ENCODE results near the gene MTHFSD. TPM values are rescaled to one million over a fixed set of nuclear protein-coding genes. Genes with fewer than 3 reads are reported as not detected.
A peak's percentile ranks its signal among the peaks of the same experiment; 100 is the strongest.

MTHFSD gene
- total RNA-seq, 1 donor from 2014 or later = 12.5 TPM

GRCh38 chr16:86581458-86581857 lies 26.4 kb upstream of the MTHFSD start:
- Histone ChIP-seq H3K27me3 (ENCODE audit: control insufficient read depth in 3 of 3, insufficient read depth in 3 of 3, low read length in 3 of 3) (peaks cover 40 to 60% (median 53%) of the 10 kb centered on the region in 3 donors), H3K9ac (ENCODE audit: low read depth in 1 of 3, low read length in 3 of 3) (no peak overlapping the region), H3K4me1 (ENCODE audit: control insufficient read depth in 3 of 3, insufficient read depth in 3 of 3, low read length in 3 of 3) (peaks cover 2 to 9% (median 6%) of the 10 kb centered on the region in 3 donors), H3K9me3 (ENCODE audit: control insufficient read depth in 3 of 3, low read length in 3 of 3) (no peaks in the 10 kb centered on the region), H3K36me3 (ENCODE audit: control insufficient read depth in 3 of 3, insufficient read depth in 3 of 3, low read length in 3 of 3) (no peaks in the 10 kb centered on the region), H3K4me3 (ENCODE audit: low read length in 3 of 3) (no peak overlapping the region), H3K27ac (ENCODE audit: low read depth, low read length) (no peak overlapping the region)

DNA sequence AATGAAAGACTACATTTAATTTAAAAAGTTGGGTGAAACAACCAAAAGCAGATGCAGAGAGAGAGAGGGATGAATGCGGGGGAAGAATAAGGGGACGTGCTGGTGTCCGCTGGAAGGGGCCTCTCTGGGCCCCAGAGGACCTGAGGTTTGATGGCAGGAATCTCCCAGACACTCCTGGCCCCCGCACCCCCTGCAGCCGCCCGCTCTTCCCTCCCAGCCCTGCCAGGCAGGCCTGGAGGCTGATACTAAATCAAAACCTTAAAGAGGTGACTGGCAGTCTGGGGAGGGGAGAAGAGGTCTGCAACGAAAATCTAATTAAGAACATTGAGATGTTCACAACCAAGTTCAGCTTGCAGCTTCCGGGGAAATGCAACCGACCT lies 25.7 kb upstream of the MTHFSD start:
- Histone ChIP-seq H3K36me3 (ENCODE audit: control insufficient read depth in 3 of 3, insufficient read depth in 3 of 3, low read length in 3 of 3) (no peaks in the 10 kb centered on the region), H3K4me3 (ENCODE audit: low read length in 3 of 3) (no peak overlapping the region), H3K27me3 (ENCODE audit: control insufficient read depth in 3 of 3, insufficient read depth in 3 of 3, low read length in 3 of 3) (peaks cover 44 to 66% (median 59%) of the 10 kb centered on the region in 3 donors), H3K9ac (ENCODE audit: low read depth in 1 of 3, low read length in 3 of 3) (no peak overlapping the region), H3K9me3 (ENCODE audit: control insufficient read depth in 3 of 3, low read length in 3 of 3) (no peaks in the 10 kb centered on the region), H3K4me1 (ENCODE audit: control insufficient read depth in 3 of 3, insufficient read depth in 3 of 3, low read length in 3 of 3) (peaks cover 2 to 12% (median 11%) of the 10 kb centered on the region in 3 donors), H3K27ac (ENCODE audit: low read depth, low read length) (no peak overlapping the region)

DNA sequence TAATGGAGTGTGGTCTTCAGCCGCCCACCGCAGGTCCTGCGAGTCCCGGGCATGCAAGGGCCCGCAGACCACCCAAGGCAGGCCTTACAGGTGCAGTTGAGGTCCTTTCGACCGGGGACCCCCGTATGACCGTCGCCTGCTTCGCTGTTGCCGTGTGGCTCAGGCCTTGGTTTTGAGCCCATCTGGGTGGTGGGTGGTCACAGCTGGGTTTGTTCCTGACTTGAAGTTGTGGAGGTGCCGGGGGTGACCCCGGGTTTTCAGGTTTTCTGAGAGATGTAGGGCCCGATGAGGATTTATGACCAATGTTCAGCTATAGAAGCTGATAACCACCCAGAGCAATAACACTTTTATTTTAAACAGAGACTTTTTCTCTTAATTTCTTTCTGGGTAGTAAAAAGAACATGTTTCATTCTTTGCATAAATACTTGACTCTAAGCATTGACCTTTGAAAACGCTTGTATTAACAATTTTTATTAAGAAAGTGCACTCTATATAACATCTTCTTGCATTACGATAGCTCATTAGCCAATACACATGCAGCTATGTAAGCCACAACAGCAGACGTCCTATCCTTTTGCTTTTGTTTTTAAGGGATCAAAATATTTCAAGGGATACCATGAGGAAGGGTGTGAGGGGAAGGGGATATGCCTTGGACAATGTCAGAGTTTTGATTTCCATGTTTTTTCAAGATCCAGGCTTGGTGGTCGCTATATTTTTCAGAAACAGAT lies 25.2 kb upstream of the MTHFSD start:
- H3K36me3 ChIP-seq (ENCODE audit: control insufficient read depth in 3 of 3, insufficient read depth in 3 of 3, low read length in 3 of 3) = no peaks in the 10 kb centered on the region
- H3K4me1 ChIP-seq (ENCODE audit: control insufficient read depth in 3 of 3, insufficient read depth in 3 of 3, low read length in 3 of 3) = peaks cover 2 to 17% (median 16%) of the 10 kb centered on the region in 3 donors
- H3K9me3 ChIP-seq (ENCODE audit: control insufficient read depth in 3 of 3, low read length in 3 of 3) = no peaks in the 10 kb centered on the region
- H3K27ac ChIP-seq (ENCODE audit: low read depth, low read length) = no peak overlapping the region
- H3K9ac ChIP-seq (ENCODE audit: low read depth in 1 of 3, low read length in 3 of 3) = no peak overlapping the region
- H3K27me3 ChIP-seq (ENCODE audit: control insufficient read depth in 3 of 3, insufficient read depth in 3 of 3, low read length in 3 of 3) = peaks cover 48 to 71% (median 63%) of the 10 kb centered on the region in 3 donors
- no peak overlapping the region for H3K4me3 ChIP-seq (ENCODE audit: low read length in 3 of 3)

DNA sequence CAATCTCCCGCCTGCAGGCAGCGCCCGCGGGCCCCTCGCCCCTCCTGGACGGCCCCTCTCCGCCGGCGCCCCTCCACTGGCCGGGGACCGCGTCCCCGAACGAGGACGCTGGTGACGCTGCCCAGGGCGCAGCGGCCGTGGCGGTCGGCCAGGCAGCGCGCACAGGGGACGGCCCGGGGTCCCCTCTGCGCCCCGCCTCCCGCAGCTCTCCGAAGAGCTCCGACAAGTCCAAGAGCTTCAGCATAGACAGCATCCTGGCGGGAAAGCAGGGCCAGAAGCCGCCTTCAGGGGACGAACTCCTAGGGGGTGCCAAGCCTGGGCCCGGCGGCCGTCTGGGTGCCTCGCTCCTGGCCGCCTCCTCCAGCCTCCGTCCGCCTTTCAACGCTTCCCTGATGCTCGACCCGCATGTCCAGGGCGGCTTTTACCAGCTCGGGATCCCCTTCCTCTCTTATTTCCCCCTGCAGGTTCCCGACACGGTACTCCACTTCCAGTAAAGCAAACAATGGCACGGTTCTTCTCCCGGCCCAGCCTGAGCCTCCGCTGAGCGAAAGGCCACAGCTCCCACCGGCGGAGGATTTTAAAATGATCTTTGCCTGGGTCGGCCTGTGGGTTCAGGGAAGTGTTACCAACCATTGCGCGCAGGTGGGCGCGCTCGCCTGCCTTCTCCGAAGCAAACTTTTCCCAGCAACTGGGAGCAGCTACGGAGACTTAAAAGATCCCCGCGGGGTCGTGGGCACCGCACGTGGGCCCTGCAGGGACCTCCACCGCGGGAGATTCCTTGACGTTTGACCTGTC lies 24.4 kb upstream of the MTHFSD start:
- peaks cover 2 to 17% (median 16%) of the 10 kb centered on the region in 3 donors for H3K4me1 ChIP-seq (ENCODE audit: control insufficient read depth in 3 of 3, insufficient read depth in 3 of 3, low read length in 3 of 3)
- H3K4me3 ChIP-seq (ENCODE audit: low read length in 3 of 3) = no peak overlapping the region
- H3K9ac ChIP-seq (ENCODE audit: low read depth in 1 of 3, low read length in 3 of 3) = peak overlapping the region in 1 of 3 donors; percentile 60
- H3K36me3 ChIP-seq (ENCODE audit: control insufficient read depth in 3 of 3, insufficient read depth in 3 of 3, low read length in 3 of 3) = no peaks in the 10 kb centered on the region
- H3K27me3 ChIP-seq (ENCODE audit: control insufficient read depth in 3 of 3, insufficient read depth in 3 of 3, low read length in 3 of 3) = peaks cover 56 to 74% (median 68%) of the 10 kb centered on the region in 3 donors
- H3K27ac ChIP-seq (ENCODE audit: low read depth, low read length) = no peak overlapping the region
- no peaks in the 10 kb centered on the region for H3K9me3 ChIP-seq (ENCODE audit: control insufficient read depth in 3 of 3, low read length in 3 of 3)

- H3K27me3 ChIP-seq (ENCODE audit: control insufficient read depth in 3 of 3, insufficient read depth in 3 of 3, low read length in 3 of 3) = peaks cover 63 to 76% (median 68%) of the 10 kb centered on the region in 3 donors
- H3K27ac ChIP-seq (ENCODE audit: low read depth, low read length) = no peak overlapping the region
- H3K4me3 ChIP-seq (ENCODE audit: low read length in 3 of 3) = peak overlapping the region in 1 of 3 donors; percentile 35
- no peaks in the 10 kb centered on the region for H3K36me3 ChIP-seq (ENCODE audit: control insufficient read depth in 3 of 3, insufficient read depth in 3 of 3, low read length in 3 of 3)
- H3K9ac ChIP-seq (ENCODE audit: low read depth in 1 of 3, low read length in 3 of 3) = peak overlapping the region in 1 of 3 donors; percentile 16
- no peaks in the 10 kb centered on the region for H3K9me3 ChIP-seq (ENCODE audit: control insufficient read depth in 3 of 3, low read length in 3 of 3)
- peaks cover 2 to 17% (median 16%) of the 10 kb centered on the region in 3 donors for H3K4me1 ChIP-seq (ENCODE audit: control insufficient read depth in 3 of 3, insufficient read depth in 3 of 3, low read length in 3 of 3)
Observed at GRCh38 chr16:86578611-86579267, 23.7 kb upstream of the MTHFSD start.

- H3K4me1 ChIP-seq (ENCODE audit: control insufficient read depth in 3 of 3, insufficient read depth in 3 of 3, low read length in 3 of 3) = peaks cover 2 to 17% (median 16%) of the 10 kb centered on the region in 3 donors
- H3K27ac ChIP-seq (ENCODE audit: low read depth, low read length) = peak within 1 kb of the TSS; percentile 36
- H3K9me3 ChIP-seq (ENCODE audit: control insufficient read depth in 3 of 3, low read length in 3 of 3) = no peaks in the 10 kb centered on the region
- peaks cover 69 to 78% (median 73%) of the 10 kb centered on the region in 3 donors for H3K27me3 ChIP-seq (ENCODE audit: control insufficient read depth in 3 of 3, insufficient read depth in 3 of 3, low read length in 3 of 3)
- no peaks in the 10 kb centered on the region for H3K36me3 ChIP-seq (ENCODE audit: control insufficient read depth in 3 of 3, insufficient read depth in 3 of 3, low read length in 3 of 3)
- H3K4me3 ChIP-seq (ENCODE audit: low read length in 3 of 3) = peak within 1 kb of the TSS in 1 of 3 donors; percentile 35
- peak within 1 kb of the TSS in 1 of 3 donors; percentile 60 for H3K9ac ChIP-seq (ENCODE audit: low read depth in 1 of 3, low read length in 3 of 3)
Observed at GRCh38 chr16:86578061-86578599, 23.1 kb upstream of the MTHFSD start, which contains the start of gene FOXL1. TSS of gene FOXL1 (plus strand) at chr16:86578549. CDS start at chr16:86578724, 175 bp downstream.

- Histone ChIP-seq H3K27me3 (ENCODE audit: control insufficient read depth in 3 of 3, insufficient read depth in 3 of 3, low read length in 3 of 3) (peaks cover 75 to 85% (median 80%) of the 10 kb centered on the region in 3 donors), H3K27ac (ENCODE audit: low read depth, low read length) (peak overlapping the region; percentile 36), H3K4me1 (ENCODE audit: control insufficient read depth in 3 of 3, insufficient read depth in 3 of 3, low read length in 3 of 3) (peaks cover 2 to 17% (median 16%) of the 10 kb centered on the region in 3 donors), H3K9ac (ENCODE audit: low read depth in 1 of 3, low read length in 3 of 3) (no peak overlapping the region), H3K9me3 (ENCODE audit: control insufficient read depth in 3 of 3, low read length in 3 of 3) (no peaks in the 10 kb centered on the region), H3K36me3 (ENCODE audit: control insufficient read depth in 3 of 3, insufficient read depth in 3 of 3, low read length in 3 of 3) (no peaks in the 10 kb centered on the region), H3K4me3 (ENCODE audit: low read length in 3 of 3) (no peak overlapping the region)
Observed at GRCh38 chr16:86577314-86577971, 22.4 kb upstream of the MTHFSD start.

DNA sequence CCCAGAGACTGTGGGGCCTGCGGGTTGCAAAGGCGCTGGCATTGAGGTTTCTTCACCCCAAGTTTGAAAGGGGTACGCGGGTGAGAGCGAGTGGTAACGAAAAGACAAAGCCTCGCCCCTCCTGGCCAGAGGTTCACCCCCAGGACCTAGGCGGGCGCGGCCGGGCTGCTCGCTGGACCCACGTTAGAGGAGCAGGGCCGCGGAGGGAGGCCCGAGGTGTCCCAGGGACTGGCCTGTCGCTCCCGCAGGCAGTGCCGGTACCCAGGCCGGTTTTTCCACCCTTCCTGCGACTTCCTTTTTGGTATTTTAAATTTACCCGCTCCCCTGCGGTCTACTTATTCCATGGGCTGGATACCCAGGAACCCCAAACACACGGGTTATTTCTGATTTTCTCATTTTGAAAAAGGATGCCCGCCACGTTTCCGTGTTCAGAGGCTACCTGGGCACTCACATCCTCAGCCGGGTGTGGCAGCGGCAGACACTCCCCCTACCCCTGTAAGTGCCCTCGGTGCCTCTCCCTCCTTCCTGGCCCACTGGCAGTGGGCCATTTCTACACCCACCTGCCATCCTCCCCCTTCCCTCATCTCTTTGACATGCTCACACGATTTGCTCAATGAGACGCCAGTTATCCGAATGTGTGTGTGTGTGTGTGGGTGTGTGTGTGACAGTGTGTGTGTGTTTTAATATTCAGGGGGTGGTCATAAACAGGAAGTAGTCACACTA lies 21.7 kb upstream of the MTHFSD start:
- Histone ChIP-seq H3K27ac (ENCODE audit: low read depth, low read length) (no peak overlapping the region), H3K9me3 (ENCODE audit: control insufficient read depth in 3 of 3, low read length in 3 of 3) (no peaks in the 10 kb centered on the region), H3K9ac (ENCODE audit: low read depth in 1 of 3, low read length in 3 of 3) (peak overlapping the region in 1 of 3 donors; percentile 57), H3K4me1 (ENCODE audit: control insufficient read depth in 3 of 3, insufficient read depth in 3 of 3, low read length in 3 of 3) (peaks cover 2 to 17% (median 16%) of the 10 kb centered on the region in 3 donors), H3K36me3 (ENCODE audit: control insufficient read depth in 3 of 3, insufficient read depth in 3 of 3, low read length in 3 of 3) (no peaks in the 10 kb centered on the region), H3K27me3 (ENCODE audit: control insufficient read depth in 3 of 3, insufficient read depth in 3 of 3, low read length in 3 of 3) (peaks cover 80 to 91% (median 87%) of the 10 kb centered on the region in 3 donors), H3K4me3 (ENCODE audit: low read length in 3 of 3) (peak overlapping the region; percentile 23 to 58 (median 46))
